SKM-1 treated with dmso at 0.1 percent for 144 hours (cell line): ENCODE results near the gene CHST9.
"Not testable (repeated sequence)": the region's sequence is repeated elsewhere in the genome, so short reads cannot be mapped to it uniquely, and the experiment has no call there.

ENCODE experiments used
- DNase-seq: peaks from one replicate; lab custom pipeline; 2025; ENCODE audit not compliant: unreplicated experiment; lab: John Stamatoyannopoulos, UW

CHST9 gene

GRCh38 chr18:27171993-27172392 lies 13.1 kb downstream of the CHST9 start:
- no peak for DNase-seq

DNA sequence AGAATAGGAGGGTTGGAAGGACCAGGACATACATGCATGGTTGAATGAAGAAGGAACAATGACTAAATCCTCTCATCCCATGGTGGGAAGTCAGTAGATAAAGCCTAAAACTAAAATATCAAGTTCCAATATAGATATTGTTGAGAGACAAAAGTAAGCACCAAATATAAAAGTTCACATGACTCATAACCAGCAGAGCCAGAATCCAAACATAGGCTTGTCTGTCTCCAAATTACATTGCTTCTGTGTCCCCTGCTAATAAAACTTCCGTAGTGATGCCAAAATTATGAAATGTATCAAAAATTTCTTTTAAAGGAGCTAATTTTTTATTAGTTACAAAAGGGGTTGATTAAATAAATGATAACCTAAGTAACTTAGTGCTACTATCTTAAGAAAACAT lies 19.7 kb downstream of the CHST9 start:
- DNase-seq, result no peak

DNA sequence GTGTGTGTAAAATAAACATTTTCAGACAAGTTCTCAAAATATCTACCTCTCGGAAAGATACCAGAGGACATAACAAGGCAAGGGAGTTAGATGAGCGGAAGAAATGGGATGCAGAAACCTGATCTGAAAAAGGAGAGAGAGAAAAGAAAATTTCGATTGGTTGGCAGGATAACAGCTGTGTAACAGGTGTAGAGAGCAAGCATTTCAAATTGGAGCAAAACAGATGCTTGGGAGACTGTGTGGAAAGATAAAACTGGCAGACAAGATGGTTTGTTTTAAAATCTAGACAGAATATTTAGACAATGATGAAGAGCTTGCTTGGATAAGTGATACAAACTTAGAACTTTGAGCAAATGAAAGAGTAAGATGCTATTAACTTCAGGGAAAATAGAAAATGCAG lies 20.2 kb downstream of the CHST9 start:
- DNase-seq, result no peak

- DNase-seq, result not testable (repeated sequence)
Observed at GRCh38 chr18:27163197-27163716, 21.9 kb downstream of the CHST9 start.

DNA sequence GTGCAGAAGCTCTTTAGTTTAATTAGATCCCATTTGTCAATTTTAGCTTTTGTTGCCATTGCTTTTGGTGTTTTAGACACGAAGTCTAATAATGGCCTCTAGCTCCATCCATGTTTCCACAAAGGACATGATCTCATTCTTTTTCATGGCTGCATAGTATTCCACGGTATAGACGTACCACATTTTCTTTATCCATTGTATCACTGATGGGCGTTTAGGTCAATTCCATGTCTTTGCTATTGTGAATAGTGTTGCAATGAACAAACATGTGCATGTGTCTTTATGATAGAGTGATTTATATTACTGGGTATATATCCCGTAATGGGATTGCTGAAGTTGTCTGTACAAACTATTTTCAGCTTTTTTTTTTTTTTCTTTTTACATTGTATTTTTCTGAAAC lies 35.9 kb downstream of the CHST9 start:
- DNase-seq, result not testable (repeated sequence)

GRCh38 chr18:27144672-27145071 lies 40.4 kb downstream of the CHST9 start:
- DNase-seq, result no peak

GRCh38 chr18:27143580-27144287 lies 41.4 kb downstream of the CHST9 start:
- no peak for DNase-seq

DNA sequence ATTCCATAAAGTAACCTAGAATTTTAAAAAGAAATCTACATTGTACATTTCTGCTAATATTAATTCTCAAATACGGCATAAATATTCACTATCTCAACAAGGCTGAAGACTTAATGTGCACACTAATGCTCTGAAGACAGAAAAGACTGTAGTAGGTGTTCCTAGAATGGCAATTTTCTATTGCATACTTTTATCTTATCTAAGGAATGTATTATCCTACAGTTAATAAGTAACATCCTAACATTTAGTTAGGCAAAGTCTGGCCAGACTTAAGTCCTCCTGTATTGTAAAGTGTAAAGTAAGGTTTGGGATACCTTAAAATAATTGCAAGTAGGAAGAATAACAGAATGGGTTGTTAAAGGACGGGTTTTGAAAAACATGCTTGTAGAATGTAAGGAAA lies 42.2 kb downstream of the CHST9 start:
- DNase-seq, result no peak

DNA sequence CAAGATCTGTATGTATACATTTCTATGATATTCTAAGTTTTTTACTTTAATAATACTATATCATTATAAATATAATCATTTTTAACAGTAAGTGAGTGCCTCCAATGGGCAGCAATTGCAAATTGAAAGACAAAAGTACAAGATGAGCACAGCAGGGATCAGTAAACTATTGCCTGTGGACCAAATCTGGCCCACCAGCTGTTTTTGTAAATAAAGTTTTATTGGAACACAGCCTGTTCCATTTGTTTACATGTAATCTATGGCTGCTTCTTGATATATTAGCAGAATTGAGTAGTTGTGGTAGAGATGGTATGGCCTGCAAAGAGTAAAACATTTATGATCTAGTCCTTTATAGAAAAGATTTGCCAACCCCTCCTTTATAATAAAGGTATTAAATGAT lies 43.2 kb downstream of the CHST9 start:
- no peak for DNase-seq

DNA sequence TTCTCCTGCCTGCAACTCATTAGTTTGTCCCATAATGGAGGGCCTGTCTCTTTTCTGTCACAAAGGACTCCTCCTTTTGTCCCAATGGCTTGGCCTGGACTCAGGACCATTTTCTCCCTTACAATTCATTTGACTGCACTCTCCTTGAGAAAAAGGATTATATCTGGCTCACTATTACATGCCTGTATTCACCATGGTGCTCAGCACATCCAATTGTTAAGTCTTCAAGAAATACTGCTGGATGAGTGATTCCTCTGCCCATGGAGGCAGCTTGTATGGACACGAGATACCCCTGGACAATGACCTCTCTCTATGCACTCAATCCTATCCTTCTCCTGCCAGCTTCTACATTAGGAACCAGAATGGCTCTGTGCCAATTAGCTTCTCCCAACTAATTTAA lies 47.0 kb downstream of the CHST9 start:
- no peak for DNase-seq

- no peak for DNase-seq
Observed at GRCh38 chr18:27136208-27136535, 48.9 kb downstream of the CHST9 start.

DNA sequence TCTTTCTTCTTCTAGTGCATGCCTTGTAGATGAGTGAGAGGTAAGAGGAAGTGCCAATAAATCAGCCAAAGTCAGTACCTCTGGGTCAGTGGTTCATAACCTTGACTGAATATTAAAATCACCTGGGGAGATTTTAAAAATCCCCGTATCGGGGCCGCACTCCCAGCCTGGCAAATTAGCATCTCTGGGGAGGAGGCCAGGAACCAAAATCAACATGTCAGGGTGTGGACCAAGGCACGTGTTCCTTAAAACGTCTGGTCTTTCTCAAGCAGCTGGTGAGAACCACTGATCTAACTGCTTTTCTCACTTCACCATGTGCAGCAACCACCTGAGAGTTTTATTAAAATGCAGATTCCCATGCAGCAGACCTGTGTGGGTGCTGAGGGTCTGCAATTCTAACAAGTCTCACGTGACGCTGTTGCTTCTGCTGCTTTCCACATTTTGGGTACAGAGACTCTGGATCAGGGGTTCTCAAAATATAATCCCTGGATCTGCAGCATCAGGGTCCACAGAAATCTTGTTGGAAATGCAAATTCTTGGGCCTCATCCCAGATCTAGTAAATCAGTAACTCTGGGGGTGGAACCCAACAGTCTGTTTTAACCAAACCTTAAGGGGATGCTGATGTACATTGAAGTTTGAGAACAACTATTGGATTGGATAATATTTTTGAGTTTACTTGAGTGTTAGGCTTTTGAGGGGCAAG lies 49.5 kb downstream of the CHST9 start:
- DNase-seq, result no peak

GRCh38 chr18:27130065-27130630 lies 55.0 kb downstream of the CHST9 start:
- DNase-seq, result no peak

GRCh38 chr18:27124196-27124595 lies 60.9 kb downstream of the CHST9 start:
- no peak for DNase-seq

DNA sequence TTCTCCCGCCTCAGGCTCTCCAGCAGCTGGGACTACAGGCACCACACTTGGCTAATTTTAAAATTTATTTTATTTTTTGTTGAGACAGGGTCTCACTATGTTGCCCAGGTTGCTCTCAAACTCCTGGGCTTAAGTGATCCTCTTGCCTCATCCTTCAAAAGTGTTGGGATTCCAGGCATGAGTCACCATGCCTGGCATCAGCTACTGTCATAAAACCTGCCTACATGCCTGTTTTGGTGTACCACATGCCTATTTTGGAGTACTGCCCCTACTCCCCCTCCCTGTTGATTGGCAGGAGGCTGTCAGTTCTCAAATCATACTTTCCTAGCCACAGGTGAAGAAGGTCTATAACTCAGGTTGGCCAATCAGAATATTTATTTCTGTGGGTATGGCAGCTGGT lies 64.0 kb downstream of the CHST9 start:
- no peak for DNase-seq

DNA sequence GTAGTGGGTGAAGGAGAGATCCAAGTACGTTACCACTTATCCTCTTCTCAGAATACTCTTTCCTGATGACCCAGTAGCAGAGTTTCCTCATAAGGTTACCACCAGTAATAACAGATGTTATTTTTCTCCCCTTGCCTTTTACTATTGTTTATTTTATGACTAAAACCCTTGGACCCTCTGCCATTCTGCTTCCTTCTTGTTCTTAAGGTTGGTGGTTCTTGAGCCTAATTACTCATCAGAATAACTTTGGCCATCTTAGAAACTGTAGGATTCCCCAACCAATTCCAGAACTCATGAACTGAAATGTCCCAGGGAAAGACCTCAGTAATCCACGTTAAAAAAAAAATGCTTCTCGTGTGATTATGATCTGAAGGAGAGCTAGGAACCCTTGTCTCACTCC lies 64.9 kb downstream of the CHST9 start:
- no peak for DNase-seq

DNA sequence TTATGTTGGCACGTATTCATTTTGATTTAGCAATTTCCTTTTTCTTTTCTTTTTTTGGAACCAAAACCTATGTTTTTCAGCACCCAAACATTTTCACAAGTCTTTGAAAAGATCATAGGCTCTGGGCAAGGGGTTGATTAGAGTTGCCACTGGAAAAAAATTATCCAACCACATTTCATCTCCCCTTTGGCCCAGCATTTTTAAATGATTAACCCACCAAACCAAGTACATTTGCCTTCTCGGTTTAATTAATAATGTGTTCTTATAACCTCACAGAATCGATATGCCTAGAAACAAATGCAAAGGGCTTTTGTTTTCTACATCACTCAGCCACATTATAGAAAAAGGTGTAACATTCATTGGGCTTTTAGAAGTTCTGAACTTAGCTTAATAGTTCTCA lies 66.1 kb downstream of the CHST9 start:
- no peak for DNase-seq

DNA sequence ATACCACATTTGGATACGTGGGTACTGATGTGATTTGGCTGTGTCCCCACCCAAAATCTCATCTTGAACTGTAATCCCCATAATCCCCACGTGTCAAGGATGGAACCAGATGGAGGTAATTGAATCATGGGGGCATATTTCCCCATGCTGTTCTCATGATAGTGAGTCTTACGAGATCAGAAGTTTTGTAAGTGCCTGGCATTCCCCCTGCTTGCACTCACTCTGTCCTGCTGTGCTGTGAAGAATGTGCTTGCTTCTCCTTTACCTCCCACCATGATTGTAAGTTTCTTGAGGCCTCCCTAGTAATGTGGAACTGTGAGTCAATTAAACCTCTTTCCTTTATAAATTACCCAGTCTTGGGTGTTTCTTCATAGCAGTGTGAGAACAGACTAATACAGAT lies 70.3 kb downstream of the CHST9 start:
- DNase-seq, result no peak

DNA sequence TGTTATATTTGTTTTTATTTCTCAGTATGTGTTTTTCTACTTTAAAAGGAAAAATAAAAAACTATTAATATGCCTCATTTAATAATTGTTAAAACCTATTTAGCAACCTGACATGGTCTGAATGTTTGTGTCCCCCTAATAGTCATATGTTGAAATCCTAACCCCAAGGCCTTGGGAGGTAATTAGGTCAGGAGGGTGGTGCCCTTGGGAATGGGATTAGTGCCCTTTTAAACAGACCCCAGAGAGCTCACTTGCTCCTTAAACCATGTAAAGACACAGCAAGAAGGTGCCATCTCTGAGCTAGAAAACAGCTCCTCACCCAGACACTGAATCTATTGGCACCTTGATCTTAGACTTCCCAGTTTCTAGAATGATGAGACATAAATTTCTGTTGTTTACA lies 71.8 kb downstream of the CHST9 start:
- no peak for DNase-seq

DNA sequence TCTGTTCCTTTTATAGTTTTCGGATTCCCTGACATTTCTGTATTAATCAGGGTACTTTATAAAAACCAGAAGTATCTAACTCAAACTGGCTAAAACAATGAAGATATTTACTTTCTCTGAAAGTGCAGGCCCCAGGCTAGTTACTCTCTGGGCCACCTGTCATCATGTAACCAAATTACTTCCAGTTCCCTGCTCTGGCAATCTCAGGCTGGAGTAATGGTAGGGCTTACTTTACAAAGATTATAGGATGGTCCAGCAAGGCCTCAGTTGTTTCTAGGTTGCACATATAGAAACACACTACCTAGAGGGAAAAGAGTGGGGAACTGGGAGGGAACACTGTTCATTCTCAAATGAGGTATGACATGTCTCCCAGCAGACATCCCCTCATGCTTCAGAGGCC lies 74.8 kb downstream of the CHST9 start:
- DNase-seq, result no peak

- no peak for DNase-seq
Observed at GRCh38 chr18:27109451-27109850, 75.7 kb downstream of the CHST9 start.

- DNase-seq, result no peak
Observed at GRCh38 chr18:27108842-27109241, 76.3 kb downstream of the CHST9 start.
